HL-60/S4 treated with retinoic acid at 250 ng/mL for 4 days and 3 days (cell line): ENCODE measurements around the gene HOXB5.

Source experiments
- in situ Hi-C: fragments of 300-500 bp; cut with MboI; formaldehyde crosslinking; loops from 2 replicates; pipeline ENCODE4 v1.7.0; 2022; ENCODE audit warnings: low sequenced_read_pairs

HOXB5 gene

DNA sequence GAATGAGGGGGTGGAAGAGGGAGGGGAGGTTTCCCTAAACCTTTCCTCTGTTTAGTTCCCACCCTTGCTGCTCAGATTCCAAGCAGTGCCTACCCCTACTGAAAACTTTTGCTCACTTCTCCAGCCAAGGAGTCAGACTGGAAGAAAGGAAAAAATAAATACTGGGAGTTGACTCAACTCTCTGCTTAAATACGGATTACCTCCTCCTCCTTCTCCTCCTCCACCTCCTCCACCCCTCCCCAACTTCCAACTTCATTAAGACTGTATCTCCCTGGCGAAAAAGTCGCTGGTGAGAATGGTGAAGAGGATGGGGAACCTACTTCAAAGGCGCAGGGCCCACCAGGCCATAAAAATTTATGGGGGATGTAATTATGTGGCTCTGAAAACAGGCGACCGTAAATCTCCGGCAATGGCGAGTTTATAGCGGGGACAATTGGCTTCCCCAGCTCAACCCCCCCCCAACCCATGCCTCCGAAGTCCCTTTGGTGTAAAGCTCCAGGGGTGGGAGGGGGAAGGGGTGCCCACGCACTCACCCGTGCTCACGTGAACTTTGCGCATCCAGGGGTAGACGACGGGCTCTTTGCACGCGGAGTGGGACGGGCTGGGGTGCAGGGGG lies 16.1 kb downstream of the HOXB5 start:
- in situ Hi-C loops, result no loop called here

GRCh38 chr17:48576479-48577309 lies 16.9 kb downstream of the HOXB5 start:
- in situ Hi-C loops, result no loop called here

DNA sequence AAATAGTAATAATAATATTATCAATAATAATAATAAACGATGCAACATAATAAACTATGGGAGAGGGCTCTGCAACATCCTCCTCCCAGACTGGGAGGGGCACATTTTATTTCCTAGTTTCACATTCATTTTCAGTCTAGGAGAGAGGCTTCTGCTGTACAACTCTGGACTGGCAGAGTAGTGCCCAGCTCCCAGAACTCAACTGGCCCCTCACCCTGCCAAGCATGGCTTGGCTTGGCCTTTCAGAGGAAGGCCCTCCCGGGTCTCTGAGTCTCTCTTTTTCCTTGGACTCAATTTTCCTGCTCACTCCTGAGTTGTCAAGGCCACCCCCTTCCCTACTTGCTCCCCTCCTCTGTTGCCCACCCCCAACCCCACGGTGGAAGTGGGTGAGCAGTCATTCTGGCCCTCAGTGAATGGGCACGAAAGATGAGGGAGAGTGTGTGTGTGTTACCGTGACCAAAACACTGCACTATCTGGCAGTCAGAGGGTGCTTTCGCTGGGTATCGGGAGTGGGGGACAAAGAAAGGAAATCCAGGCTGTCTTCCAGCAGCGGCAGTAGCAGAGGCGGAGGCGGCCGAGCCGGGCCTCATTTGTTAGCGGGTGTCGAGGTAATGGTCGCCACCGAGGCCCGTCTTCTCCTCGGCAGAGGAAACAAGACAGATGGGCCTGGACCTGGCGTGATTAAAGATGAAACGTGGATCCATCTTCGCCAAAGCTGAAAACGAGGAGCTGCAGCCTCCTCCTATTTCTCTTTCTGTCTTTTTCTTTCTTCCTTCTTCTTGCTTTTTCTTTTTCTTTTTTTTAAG lies 17.7 kb downstream of the HOXB5 start:
- in situ Hi-C loops, result no loop called here

DNA sequence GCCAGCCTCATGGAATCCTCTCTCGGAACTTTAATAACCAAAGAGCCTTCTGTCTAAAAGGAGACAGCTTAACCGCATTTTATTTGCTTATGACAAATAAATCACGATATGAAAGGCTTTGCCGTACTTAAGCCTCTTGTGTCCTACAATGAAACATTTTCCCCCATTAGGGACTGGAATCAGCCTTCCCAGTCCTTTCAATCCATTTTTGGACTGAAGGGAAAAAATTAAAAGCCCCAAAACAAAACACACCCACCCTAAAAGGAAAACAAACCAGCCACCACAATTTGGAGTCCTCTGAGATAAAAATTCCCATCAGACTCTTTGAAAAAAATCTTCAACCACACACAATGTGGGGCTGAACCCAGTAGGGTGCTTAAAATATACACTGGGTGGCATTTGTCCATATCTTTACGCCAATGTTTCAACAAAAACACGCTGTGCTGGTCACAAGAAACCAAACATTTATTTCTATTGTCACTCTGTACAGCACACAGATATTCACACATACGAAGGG lies 18.5 kb downstream of the HOXB5 start:
- in situ Hi-C loops, result no loop called here

DNA sequence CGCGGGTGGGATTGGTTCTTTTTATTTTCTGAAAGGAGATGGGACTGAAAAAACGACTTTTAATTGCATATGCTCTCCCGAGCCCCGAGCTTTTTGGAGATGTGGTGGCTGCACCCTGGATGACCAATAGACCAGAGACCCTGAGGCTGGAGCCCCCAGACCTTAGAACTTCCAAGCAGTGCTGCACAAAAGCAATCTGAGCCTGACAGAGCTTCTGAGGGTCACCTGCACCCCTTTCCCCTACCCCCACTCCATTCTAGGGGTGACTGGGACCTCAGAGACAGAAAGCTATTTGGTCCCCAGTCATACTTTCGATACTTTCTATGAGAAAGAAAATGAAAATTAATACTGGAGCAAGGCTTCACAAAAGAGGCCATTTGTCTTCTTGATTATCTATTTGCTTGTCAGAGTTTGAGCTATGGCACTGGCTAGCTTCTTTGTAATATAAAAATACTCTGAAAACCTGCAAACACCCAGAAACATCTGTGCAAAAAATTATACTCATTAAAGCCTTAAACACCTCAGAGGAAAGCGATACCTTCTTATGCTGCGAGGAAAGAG lies 19.0 kb downstream of the HOXB5 start:
- in situ Hi-C loops, result no loop called here

DNA sequence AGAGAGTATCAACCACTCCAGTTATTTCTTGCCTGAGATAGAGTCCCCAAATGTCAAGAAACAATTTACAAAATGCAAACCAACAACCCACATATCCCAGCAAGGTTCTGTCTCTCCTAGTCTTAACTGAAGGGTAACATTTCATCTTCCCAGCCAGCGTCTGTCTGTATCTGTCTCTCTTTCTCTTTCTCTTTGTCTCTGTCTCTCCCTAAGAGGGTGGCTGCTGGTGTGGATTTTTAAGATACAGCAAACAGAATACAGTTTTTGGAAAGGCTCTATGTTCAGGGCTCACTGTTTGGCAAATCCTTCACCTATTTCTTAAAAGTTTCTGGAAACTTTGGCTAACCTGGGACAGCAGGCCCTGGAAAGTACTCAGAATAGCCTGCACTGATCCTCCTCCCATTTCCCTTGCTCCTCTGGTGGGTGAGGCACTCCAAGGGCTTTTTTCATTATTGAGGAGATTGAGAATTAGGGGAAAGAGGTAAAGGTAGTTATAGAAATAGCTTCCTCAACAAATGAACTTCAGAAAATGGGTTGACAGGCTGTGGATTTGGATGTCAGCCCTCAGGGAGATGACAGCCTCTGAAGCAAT lies 21.7 kb downstream of the HOXB5 start:
- in situ Hi-C loops, result no loop called here

DNA sequence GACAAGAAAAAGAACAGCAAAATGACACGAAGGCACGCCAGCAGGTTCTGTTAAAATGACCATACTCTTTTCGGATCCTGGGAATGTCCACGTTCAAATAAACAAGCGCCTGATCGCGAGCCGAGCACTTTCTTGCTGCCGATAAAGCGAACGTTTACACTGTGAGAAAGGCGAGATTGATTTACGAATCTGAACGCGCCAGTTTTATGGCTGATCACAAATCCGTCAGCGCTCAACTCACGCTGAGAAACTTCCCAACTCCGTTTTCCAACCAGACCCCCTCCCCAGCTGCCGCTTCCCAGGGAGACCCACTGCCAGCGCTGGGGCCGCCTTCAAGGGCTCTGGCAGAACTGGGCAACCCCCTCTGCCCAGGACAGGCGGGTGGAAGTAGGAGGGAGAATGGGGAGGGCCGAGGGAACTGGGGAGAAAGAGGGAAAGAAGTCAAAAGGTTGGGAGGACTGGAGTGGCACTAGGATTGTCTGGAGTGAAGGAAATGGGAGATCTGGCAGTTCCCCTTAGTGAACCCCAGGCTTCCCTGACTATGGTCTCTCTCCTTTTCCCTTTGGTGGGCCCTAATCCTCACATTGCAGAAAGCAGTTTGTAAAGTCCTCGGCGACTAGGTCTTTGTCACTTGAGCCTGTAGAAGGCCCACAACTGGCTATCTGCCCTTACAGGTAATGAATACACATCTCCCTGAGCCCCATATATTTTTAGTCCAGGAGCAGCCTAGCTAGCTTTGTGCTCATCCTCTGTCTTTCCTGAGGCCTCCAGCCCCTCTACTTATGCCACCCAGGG lies 22.4 kb downstream of the HOXB5 start:
- in situ Hi-C loops, result no loop called here

- in situ Hi-C loops, result no loop called here
Observed at GRCh38 chr17:48570325-48571023, 23.1 kb downstream of the HOXB5 start.

DNA sequence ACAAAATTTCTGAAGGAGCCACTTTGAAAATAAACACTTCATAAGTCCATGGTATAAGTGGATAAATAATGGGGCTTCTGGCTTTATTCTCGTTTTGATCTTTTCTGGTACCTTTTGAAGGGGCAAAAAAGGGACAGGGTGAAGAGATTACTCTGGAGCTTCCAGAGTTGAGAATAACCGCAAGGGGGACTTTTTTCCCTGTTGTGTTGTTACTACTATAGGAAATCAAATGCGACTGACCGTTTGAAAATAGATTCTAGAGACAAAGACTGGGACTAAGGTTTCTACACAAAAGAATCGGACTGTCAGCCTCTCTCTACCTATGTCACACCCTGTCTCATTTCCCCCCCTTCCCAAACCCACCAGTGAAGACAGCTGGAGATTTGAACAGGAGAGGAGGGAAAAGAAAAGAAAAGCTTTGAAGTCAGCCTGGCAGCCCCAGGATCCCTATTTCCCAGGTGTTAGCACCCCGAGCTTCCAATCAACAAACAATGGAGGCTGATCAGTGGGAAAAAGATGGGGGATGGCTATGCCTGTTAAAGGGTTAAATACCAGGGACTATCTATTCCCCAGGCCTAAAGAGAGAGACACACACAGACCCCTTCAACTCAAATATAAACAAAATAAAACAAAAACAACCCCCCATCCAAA lies 23.8 kb downstream of the HOXB5 start:
- in situ Hi-C loops, result no loop called here

DNA sequence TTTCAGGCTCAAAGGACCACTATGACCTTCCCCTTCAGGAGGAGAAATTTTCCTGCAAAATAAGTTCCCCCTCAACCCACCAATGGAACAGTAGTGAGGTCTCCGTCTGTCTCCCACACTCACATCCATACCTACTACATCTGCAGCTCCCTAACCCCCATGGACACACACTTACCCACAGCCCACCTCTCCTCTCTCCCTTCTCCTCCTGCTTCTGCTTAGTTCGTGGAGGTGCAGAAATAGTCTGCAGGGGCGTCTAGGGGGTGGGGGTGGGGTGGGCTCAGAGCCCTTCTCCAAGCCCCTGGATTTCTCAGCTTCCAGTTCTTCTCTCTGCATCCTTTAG lies 24.4 kb downstream of the HOXB5 start:
- in situ Hi-C loops, result no loop called here

DNA sequence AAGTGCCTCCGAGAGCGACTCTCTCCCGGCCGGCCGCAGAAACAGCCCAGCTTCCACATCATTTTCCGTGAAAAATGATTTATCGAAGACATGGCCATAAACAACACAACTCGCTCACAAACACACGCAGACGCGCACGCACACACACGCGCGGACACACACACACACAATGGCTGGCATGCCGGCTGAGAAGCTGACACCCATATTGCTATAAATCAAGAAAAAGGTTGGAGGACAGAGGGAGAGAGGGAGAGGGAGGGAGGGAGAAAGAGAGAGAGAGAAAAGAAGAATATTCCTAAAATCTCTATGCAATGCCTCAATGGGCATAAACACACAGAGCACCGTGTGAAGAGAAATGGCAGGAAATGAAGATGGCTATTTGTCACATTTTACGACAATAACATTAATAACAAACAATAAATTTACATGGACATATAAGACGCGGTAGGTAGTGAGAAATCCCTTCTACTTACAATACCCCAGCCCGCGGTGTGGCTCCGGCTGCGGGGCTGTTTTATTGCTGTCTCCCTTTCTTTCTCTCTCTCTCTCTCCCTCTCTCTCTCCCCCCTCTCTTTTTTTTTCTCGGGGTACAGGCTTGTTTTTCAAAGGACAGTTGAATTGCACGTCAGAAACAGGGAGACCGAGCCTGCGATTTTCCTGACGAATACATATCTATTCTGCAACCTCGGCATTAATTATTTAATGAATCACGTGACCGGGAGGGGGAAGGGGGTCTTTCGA lies 24.9 kb downstream of the HOXB5 start:
- in situ Hi-C loops, result no loop called here

- in situ Hi-C loops, result no loop called here
Observed at GRCh38 chr17:48567646-48568354, 25.8 kb downstream of the HOXB5 start.

DNA sequence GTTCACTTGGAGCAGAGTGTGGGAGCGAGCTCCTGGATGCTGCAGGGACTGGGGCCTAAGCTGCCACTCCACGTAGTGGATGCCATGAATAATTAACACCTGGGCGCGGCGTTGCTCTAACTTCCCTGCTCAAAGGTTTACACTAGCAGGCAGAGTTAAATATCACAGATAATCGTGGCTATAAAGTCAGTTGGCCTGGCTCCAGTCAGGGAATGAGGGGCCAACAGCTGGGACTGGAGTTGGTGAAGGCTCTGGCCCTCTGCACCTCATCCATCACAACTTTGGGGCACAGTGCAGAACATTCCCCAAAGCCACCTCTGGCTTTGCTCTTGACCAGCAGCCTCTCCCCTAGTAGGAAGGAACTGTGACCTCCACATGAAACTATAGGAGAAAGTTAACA lies 26.4 kb downstream of the HOXB5 start:
- in situ Hi-C loops, result no loop called here

DNA sequence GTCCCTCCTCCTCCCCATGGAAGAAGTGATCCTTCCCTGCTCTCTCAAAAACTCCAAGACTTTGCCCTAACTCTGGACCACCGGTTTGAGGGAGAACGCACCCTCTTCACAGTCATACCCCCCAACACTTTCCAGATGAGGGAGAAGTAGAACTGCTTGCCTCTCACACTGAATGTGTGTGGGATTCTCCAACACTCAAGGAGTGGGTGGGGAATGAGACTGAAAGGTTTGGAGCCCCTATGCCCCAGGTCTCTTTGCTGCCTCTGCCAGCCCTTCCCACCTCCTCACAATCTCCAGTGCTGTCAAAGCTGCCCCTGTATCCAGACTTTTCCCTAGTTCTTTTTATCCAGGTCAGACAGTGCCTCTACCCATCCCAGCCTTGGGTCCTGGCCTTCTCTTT lies 26.9 kb downstream of the HOXB5 start:
- in situ Hi-C loops, result no loop called here

DNA sequence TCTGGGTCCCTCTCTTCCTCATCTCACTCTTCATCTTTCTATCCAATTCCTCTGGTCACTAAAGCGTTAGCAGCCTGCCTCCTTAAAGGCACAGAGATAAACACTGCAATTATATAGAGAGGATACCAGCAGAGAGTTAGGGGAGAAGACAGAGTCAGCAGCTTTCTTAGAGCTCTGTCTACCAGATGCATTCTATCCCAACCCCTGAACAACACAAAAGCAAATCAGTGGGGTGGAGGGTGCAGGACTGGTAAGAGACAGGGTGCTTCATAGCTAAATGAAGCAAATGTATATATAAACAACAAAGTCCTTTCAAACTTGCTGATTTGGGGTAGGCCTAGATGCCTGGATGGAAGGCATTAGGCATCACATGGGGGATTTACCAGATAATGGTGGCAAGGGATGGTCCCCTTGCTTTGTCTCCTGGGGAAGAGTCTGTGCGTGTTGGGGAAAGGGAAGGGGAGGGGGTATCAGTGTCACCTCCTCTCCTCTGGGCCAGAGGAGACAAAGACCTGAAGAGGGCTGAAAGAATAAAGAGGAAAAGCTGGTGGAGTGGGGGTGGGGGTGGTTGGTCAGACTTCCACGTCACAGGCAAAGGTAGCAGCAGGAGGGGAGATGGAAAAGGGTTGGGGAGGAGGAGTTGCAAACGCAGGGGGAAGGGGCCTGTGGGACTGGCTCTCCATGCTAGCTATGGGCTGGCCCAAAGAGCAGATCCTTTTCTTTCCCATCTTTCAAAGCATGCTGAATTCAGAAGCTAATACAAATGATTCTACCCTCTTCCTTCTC lies 27.5 kb downstream of the HOXB5 start:
- in situ Hi-C loops, result no loop called here

- in situ Hi-C loops, result no loop called here
Observed at GRCh38 chr17:48565022-48565554, 28.5 kb downstream of the HOXB5 start.
